GM18867 (cell line): ENCODE data around the gene SH3RF3.

Experiments
- ATAC-seq: cut with Tn5 transposase; IDR thresholded peaks from one replicate; pipeline ENCODE4 v1.9.1; 2021; ENCODE audit warnings: mild to moderate bottlenecking, moderate library complexity; ENCODE audit not compliant: unreplicated experiment

SH3RF3 gene

DNA sequence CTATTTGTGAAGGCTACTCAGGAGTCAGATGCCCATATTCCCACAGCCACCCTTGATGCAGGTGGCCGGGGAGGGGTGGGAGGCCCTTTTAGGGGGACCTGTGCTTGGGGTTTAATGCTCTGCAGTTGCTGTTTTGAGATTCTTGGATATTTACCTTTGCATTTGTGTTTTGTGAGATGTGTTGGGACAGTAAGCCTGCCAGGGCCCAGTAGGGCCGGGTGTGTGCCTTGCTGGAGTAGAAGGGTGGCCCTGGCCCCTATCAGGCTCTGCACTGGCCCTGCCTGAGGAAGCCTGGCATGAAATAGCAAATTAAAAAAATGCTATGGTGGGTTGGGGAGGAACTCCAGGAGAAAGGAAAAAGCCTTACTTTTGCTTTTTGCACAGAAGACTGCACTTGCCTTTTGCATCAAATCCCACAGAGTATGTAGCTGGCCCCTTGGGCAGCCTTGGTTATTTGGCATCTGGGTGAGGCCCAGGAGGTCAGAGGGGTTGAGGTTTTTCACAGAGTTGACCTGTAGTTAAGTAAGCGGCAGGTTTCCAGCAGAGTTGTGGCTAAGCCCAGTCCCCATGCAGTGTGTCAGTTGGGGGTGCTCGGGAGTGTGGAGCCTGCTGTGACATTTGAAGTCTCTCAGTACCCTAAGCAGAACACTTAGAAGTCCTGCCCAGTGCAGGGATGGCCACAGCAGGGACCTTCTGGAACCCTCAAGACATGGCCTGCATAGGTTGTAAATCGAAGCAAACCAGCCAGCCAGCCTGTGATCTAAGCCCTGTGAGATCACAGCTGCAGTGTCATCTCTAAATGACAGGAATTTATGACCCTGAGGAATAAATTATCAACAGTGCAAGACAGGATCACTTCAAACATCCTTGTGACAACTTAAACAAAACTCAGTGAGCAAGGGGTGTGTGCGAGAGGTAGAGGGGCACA, 68.8 kb downstream of the SH3RF3 start:
- no peak for ATAC-seq

DNA sequence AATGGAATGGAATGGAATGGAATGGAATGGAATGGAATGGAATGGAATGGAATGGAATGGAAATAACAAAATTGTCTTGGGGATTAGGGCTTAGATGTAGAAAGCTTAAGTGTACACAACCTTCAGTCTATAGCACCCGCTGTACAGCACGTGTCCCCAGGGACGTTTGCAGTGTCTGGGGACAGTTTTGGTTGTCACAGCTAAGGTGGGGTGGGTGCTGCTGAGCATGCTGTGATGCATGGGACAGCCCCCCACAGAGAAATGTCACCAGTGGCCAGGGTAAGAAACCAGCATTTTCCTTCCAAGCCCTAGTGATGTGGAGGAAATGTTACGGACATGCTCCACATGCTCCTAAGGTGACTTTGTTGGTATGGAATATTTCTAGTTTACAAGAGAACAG, 70.8 kb downstream of the SH3RF3 start:
- ATAC-seq: no peak

- no peak for ATAC-seq
These were observed 71.8 kb downstream of the SH3RF3 start for GRCh38 chr2:109200616-109201464.

- ATAC-seq: no peak
These were observed 72.7 kb downstream of the SH3RF3 start for GRCh38 chr2:109201465-109202327.

GRCh38 chr2:109202486-109202885, 73.5 kb downstream of the SH3RF3 start:
- ATAC-seq: no peak

DNA sequence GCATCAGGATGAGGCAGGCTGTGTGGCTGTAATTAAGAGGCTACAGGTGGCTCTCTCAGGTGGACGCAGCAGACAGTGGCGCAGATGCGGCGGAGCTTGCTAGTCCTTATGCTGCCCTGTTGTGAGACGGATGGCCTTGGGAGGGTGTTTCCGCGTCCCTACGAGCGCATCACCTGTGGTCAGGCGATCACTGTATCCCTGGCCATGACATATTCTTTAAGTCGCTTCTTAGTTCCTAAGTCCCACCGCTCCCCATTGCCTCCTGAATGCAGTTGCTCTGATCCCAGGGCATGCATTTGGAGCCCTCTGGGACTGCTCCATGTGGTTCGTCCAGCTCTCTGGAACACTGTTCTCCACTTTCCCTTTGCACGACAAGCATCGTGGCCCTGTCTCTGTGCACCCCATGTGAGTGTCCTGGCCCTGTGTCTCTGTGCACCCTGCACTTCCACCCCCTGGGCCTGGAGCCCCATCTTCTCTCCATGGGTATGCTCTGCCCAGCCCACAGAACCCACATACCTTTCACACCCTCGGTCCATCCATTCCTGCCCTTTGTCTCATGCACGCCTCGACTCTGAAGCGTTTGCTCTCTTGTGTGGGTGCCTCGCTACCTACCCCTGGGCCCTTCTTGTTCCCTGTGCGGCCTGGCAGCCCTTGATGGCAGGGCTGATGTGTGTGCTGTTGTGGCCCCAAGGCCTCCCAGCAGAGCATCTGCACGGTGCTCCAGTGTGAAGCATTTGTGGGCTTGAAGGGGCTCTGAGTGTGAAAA, 74.4 kb downstream of the SH3RF3 start:
- no peak for ATAC-seq

GRCh38 chr2:109204412-109204811, 75.4 kb downstream of the SH3RF3 start:
- no peak for ATAC-seq

- ATAC-seq: no peak
These were observed 76.4 kb downstream of the SH3RF3 start for GRCh38 chr2:109205447-109205846.

DNA sequence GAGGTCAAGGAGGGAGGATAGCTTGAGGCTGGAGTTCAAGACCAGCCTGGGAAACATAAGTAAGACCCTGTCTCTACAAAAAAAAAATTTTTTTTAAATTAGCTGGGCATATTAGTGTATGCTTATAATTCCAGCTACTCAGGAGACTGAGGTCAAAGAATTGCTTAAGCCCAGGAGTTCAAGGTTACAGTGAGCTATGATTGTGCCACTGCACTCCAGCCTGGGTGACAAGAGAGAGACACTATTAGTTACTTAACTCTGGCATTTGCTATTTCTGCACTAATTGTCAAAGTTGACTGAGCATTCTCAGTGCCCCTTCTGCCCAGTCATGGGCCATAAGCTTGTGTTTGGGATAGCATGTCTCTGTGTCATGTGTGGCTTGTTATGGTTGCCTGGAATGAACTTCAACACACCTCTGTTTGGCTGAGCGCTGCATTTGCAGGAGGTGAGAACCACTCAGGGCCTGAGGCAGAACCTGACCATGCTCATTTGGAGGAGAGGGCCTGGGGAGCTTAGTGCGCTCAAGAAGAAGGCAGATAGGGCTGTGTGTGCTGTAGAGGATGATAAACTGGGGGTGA, 77.7 kb downstream of the SH3RF3 start:
- no peak for ATAC-seq

DNA sequence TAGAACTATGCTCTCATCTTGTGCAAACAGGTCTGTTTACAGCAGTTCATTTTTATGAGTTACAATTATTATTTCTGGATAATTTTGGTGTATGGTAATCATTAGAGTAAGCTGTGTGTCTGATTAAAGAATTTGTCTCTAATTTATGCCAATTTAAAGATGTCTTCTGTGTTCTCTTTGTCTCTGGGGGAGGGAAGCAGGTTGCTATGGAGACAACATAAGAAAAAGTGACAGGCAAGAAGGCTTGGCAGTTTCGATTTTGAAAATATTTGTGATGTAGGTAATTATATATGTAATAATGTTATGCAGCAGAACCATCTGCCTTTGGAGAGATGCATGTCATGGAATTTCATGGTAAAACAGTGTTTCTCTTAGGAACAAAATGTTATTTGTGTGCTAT, 78.2 kb downstream of the SH3RF3 start:
- no peak for ATAC-seq

DNA sequence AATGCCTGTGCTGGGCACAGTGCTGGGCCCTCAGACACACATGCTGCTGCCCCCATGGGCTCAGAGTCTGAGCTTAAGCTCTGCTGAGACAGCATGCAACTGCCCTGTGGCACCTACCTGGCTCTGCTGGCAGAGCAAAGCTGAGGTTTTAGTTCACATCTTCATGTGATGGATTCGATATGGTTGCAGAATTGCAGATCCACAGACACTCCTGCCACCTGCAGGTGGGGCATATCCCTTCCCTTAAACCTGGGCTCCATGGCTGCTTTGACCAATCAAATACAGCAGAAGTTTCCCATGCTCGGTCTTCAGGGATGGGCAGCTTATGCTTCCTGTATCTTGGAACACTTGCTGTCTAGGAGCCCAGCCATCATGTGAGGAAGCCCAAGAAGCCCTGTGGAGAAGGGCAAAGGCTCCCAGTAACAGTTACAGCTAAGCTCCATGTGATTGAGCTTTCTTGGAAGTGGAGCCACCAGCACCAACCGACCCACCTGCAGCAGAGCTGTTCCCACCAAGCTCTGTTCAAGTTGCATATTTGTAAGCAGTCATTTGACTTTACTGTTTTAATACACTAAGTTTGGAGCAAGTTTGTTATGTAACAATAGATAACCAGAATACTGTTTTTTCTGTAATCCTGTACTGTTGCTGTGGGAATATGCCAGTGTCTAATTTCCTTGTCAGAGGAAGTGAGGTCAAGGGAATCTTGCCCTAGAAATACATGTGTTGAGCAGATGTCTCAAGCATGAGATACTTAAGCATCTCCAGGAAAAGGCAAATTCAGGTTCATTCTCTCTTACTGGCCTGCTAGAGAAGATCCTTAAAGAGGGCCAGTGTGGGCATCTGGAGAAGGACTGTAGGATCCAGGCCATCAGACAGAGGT, 79.3 kb downstream of the SH3RF3 start:
- ATAC-seq: no peak

DNA sequence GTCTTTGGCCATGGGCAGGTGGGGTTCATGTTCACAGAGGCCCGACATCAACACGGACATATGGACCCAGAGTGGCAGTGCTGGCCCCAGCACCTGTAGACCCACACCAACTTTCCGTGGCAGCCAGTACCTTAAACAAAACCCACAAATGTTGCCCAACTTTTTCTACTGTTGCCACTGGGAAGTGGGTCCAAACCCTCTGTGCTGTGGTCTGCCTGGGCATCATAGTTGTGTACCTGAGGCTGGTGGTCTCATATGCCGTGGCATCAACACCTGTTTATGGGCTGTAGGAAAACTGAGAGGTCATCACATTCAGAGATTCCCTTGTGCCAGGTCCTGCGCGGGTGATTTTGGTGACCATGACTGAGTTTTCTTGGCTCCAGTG, 79.9 kb downstream of the SH3RF3 start:
- ATAC-seq: no peak

DNA sequence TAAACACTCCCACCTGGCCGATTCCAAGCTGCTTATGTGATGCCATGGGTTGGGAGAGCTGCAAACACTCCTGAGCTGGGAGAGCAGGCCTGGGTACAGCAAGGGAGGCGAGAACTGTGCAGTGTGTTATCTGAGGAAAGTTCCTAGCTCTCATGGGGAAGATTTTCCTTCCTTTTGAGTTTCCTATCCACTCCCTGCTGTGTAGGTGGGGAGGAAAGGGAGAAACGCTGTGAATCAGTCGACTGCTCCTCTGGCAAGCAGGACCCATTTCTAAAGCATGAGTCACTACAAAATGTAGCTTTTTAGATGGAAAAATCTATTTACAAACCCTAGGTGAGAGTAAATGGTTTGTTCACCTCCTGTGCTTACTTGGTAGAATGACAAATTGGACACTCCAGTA, 80.4 kb downstream of the SH3RF3 start:
- no peak for ATAC-seq

DNA sequence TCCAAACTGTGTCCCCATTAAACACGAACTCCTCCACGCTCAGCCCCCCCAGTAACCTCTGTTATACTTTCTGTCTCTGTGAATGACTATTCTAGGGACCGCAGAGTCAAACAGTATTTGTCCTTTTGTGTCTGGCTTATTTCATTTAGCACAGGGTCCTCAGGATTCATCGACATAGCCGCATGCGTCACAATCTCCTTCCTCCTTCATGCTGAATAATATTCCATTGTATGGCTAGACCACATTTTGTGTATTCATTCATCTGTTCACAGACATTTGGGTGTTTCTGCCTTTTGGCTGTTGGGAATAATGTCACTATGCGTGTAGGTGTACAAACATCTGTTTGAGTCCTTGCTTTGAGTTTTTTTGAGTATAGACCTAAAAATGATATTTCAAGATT, 80.9 kb downstream of the SH3RF3 start:
- no peak for ATAC-seq

GRCh38 chr2:109210431-109211200, 81.6 kb downstream of the SH3RF3 start:
- no peak for ATAC-seq

DNA sequence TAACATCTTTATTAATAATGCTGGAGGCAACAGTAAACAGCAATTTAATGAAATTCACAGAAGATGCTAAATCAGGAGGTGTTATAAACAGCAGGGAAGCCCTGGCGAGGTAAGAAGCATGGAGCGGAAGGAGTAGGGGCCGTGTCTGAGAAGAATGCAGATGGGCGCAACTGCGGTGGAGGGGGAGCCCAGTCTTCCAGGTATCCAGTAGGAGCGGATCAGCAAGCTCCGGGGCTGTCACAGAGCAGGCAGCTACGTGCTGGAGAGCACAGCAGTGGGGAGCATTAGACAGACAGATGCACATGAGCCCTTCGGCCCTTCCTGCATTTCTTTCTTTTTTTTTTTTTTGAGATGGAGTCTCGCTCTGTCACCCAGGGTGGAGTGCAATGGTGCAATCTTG, 82.3 kb downstream of the SH3RF3 start:
- no peak for ATAC-seq

DNA sequence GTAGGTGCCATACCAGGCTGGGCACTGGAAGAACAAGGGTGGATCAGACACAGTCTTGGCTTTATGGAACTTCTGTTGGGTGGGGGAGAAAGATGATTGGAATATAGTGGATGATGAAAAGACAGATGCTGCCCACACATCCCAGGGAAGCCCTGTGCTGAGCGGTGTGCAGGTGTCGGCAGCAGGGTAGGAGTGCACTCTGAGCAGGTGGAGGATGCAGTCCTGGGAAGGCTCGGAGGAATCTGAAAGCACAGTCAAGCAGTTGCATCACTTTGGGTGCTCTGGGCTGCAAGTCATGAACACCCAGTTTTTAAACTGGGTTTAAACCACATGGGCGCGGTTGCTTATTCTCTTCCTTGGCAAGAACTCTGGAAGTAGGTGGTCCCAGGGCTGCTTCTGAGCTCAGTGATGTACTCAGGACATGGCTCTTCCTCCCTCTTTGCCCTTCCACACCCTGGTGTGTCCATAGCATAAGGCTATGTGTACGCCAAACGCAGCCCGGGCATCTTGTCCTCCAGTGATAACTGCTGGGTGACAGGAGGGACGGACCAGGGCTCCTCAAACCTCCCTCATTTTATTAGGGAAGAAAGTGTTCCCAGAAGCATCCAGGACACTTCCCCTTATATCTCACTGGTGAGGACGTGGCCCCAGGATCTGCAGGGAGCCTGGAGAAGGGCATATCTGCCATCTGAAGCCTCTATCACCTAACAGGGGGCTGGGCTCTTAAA, 84.0 kb downstream of the SH3RF3 start:
- no peak for ATAC-seq
